H9 (cell line): ENCODE data around the gene KIAA1671. TPM values are rescaled to one million over a fixed set of nuclear protein-coding genes. Genes with fewer than 3 reads are reported as not detected.

Experiments used
- DNase-seq: peaks from one replicate; pipeline ENCODE4 v3.0.0-alpha.2; 2017
- H2AFZ ChIP-seq: one replicate; pipeline ENCODE4 v1.6.1; 2013; ENCODE audit warnings: mild to moderate bottlenecking, low read length, control low read depth, moderate library complexity
- H2AK5ac ChIP-seq: 2 replicates; pipeline ENCODE4 v1.6.1; 2013; ENCODE audit warnings: low read length, control low read depth, mixed read lengths; ENCODE audit not compliant: insufficient read length
- H2BK120ac ChIP-seq: one replicate; pipeline ENCODE4 v1.6.1; 2013; ENCODE audit warnings: low read depth, mild to moderate bottlenecking, low read length, control low read depth, inconsistent platforms; ENCODE audit not compliant: poor library complexity, severe bottlenecking
- H2BK12ac ChIP-seq: 2 replicates; pipeline ENCODE4 v1.6.1; 2013; ENCODE audit warnings: low read length, control low read depth, mixed read lengths, low read depth; ENCODE audit not compliant: insufficient read length
- H2BK15ac ChIP-seq: 2 replicates; pipeline ENCODE4 v1.6.1; 2013; ENCODE audit warnings: low read depth, low read length, control low read depth
- H2BK20ac ChIP-seq: one replicate; pipeline ENCODE4 v1.6.1; 2013; ENCODE audit warnings: low read depth, mild to moderate bottlenecking, low read length, control low read depth, inconsistent platforms; ENCODE audit not compliant: poor library complexity, severe bottlenecking
- H2BK5ac ChIP-seq: 2 replicates; pipeline ENCODE4 v1.6.1; 2013; ENCODE audit warnings: low read length, control low read depth, mixed read lengths; ENCODE audit not compliant: insufficient read length
- H3K14ac ChIP-seq: 2 replicates; pipeline ENCODE4 v1.6.1; 2013; ENCODE audit warnings: low read length, control low read depth; ENCODE audit not compliant: insufficient read depth
- H3K18ac ChIP-seq: 2 replicates; pipeline ENCODE4 v1.6.1; 2013; ENCODE audit warnings: low read depth, mild to moderate bottlenecking, mixed read lengths, low read length, control low read depth; ENCODE audit not compliant: insufficient read length
- H3K23ac ChIP-seq: 2 replicates; pipeline ENCODE4 v1.6.1; 2013; ENCODE audit warnings: low read length, control low read depth, mixed read lengths, low read depth; ENCODE audit not compliant: insufficient read length
- H3K23me2 ChIP-seq: 2 replicates; pipeline ENCODE4 v1.6.1; 2013; ENCODE audit warnings: low read depth, mild to moderate bottlenecking, mixed read lengths, low read length, control low read depth; ENCODE audit not compliant: insufficient read length, poor library complexity, severe bottlenecking
- H3K27ac ChIP-seq: 2 replicates; pipeline ENCODE4 v1.5.1; 2013; ENCODE audit warnings: low read length, control low read depth, mixed read lengths, low read depth; ENCODE audit not compliant: insufficient read length
- H3K27me3 ChIP-seq: 2 replicates; pipeline ENCODE4 v1.6.1; 2013; ENCODE audit warnings: low read length, control low read depth, inconsistent platforms; ENCODE audit not compliant: insufficient read depth
- H3K4ac ChIP-seq: 2 replicates; pipeline ENCODE4 v1.6.1; 2013; ENCODE audit warnings: low read depth, mild to moderate bottlenecking, control low read depth, inconsistent platforms, low read length, moderate library complexity
- H3K4me1 ChIP-seq: 2 replicates; pipeline ENCODE4 v1.6.1; 2013; ENCODE audit warnings: low read length, control low read depth, inconsistent platforms; ENCODE audit not compliant: insufficient read depth
- H3K4me2 ChIP-seq: 2 replicates; pipeline ENCODE4 v1.6.1; 2013; ENCODE audit warnings: low read length, control low read depth, mixed read lengths; ENCODE audit not compliant: insufficient read length, insufficient read depth
- H3K56ac ChIP-seq: 2 replicates; pipeline ENCODE4 v1.6.1; 2013; ENCODE audit warnings: low read depth, mild to moderate bottlenecking, mixed read lengths, low read length, control low read depth; ENCODE audit not compliant: insufficient read length
- H3K79me1 ChIP-seq: 2 replicates; pipeline ENCODE4 v1.6.1; 2013; ENCODE audit warnings: low read depth, mild to moderate bottlenecking, moderate library complexity, low read length, control low read depth, inconsistent platforms; ENCODE audit not compliant: insufficient read depth, poor library complexity, severe bottlenecking
- H3K79me2 ChIP-seq: 2 replicates; pipeline ENCODE4 v1.6.1; 2013; ENCODE audit warnings: low read length, control low read depth, inconsistent platforms; ENCODE audit not compliant: insufficient read depth
- H3K9ac ChIP-seq: 2 replicates; pipeline ENCODE4 v1.6.1; 2013; ENCODE audit warnings: low read length, control low read depth, mixed read lengths; ENCODE audit not compliant: insufficient read length; ENCODE audit errors: extremely low read depth
- H3K9me3 ChIP-seq: one replicate; pipeline ENCODE4 v1.6.1; 2013; ENCODE audit warnings: low read depth, low read length, inconsistent platforms; ENCODE audit not compliant: control insufficient read depth
- H3T11ph ChIP-seq: one replicate; pipeline ENCODE4 v1.6.1; 2013; ENCODE audit warnings: mild to moderate bottlenecking, low read length, control low read depth, inconsistent platforms
- H4K20me1 ChIP-seq: one replicate; pipeline ENCODE4 v1.6.1; 2013; ENCODE audit not compliant: control insufficient read depth, insufficient read length, insufficient read depth
- H4K5ac ChIP-seq: 2 replicates; pipeline ENCODE4 v1.6.1; 2013; ENCODE audit warnings: low read depth, mild to moderate bottlenecking, mixed read lengths, low read length, control low read depth; ENCODE audit not compliant: insufficient read length
- H4K8ac ChIP-seq: replicated peaks from 2 replicates; pipeline ENCODE4 v1.6.1; 2013; ENCODE audit warnings: low read length, control low read depth, mixed read lengths, low read depth; ENCODE audit not compliant: insufficient read length
- H4K91ac ChIP-seq: 2 replicates; pipeline ENCODE4 v1.6.1; 2013; ENCODE audit warnings: low read depth, mild to moderate bottlenecking, moderate library complexity, mixed read lengths, low read length, control low read depth; ENCODE audit not compliant: insufficient read length
- H3K27ac Mint-ChIP-seq, 3 experiments: 2 replicates in 2 of 3; 3 replicates in 1 of 3; pipeline ENCODE4 v1.8.0; 2020 to 2021; ENCODE audit warnings: mixed read lengths in 3 of 3, mild to moderate bottlenecking in 1 of 3, moderate library complexity in 1 of 3
- H3K27me3 Mint-ChIP-seq: 2 replicates; pipeline ENCODE4 v1.8.0; 2021; ENCODE audit warnings: low read depth, mild to moderate bottlenecking, moderate library complexity, mixed read lengths
- H3K36me3 Mint-ChIP-seq, 3 experiments: 2 replicates in 2 of 3; 3 replicates in 1 of 3; pipeline ENCODE4 v1.8.0; 2020 to 2021; ENCODE audit warnings: low read depth in 3 of 3, mixed read lengths in 3 of 3; ENCODE audit not compliant: insufficient read depth in 1 of 3
- H3K4me1 Mint-ChIP-seq, 2 experiments: 2 replicates each; pipeline ENCODE4 v1.8.0; 2020; ENCODE audit warnings: mixed read lengths in 2 of 2
- H3K4me3 Mint-ChIP-seq, 2 experiments: 2 replicates in 1 of 2; 3 replicates in 1 of 2; pipeline ENCODE4 v1.8.0; 2020 to 2021; ENCODE audit warnings: mild to moderate bottlenecking in 2 of 2, mixed read lengths in 2 of 2, moderate library complexity in 1 of 2
- H3K9me3 Mint-ChIP-seq, 2 experiments: 2 replicates in 1 of 2; 3 replicates in 1 of 2; pipeline ENCODE4 v1.8.0; 2020; ENCODE audit warnings: mild to moderate bottlenecking in 2 of 2, mixed read lengths in 2 of 2, moderate library complexity in 1 of 2
- CTCF ChIP-seq: fragments of 200-600 bp; sonication (generic); conservative IDR thresholded peaks from 3 replicates; pipeline ENCODE4 v1.8.0; 2021; ENCODE audit warnings: antibody characterized with exemption, mild to moderate bottlenecking
- WGBS: extraction: QIAGEN DNeasy Blood & Tissue Kit; methylation state at CpG from one replicate; pipeline ENCODE4 v1.1.7; 2013; ENCODE audit warnings: missing lambda C conversion rate, low lambda C conversion rate, mixed read lengths; ENCODE audit not compliant: insufficient read length; ENCODE audit errors: extremely low coverage; 5-methylcytosine and 5-hydroxymethylcytosine counted together
- total RNA-seq: library from RNA; stranded (reverse); gene quantifications from 2 replicates; pipeline ENCODE4 v1.2.1, GENCODE V29; 2021

The KIAA1671 gene
- total RNA-seq, 1 experiment from 2014 or later, result 22.6 TPM

GRCh38 chr22:25007444-25008106 lies 55.1 kb downstream of the KIAA1671 start:
- Histone ChIP-seq H3K18ac (peak overlapping the region; percentile 67), H4K8ac (no peak overlapping the region), H2BK20ac (no peak overlapping the region), H3K23me2 (no peaks in the 10 kb centered on the region), H3K4me2 (no peak overlapping the region), H4K5ac (no peak overlapping the region), H2AFZ (no peak overlapping the region), H2BK12ac (no peak overlapping the region), H3K9ac (no peak overlapping the region), H3K27ac (no peak overlapping the region), H4K20me1 (no peaks in the 10 kb centered on the region), H3K14ac (no peak overlapping the region; the same call in 1 of the 2 replicates), H3T11ph (no peak overlapping the region), H3K27me3 (no peaks in the 10 kb centered on the region), H3K4me1 (no peaks in the 10 kb centered on the region), H3K23ac (no peak overlapping the region), H2BK15ac (no peak overlapping the region), H4K91ac (no peak overlapping the region), H3K79me1 (no peaks in the 10 kb centered on the region), H3K79me2 (no peaks in the 10 kb centered on the region; the same call in 1 of the 2 replicates), H3K4ac (no peak overlapping the region), H2AK5ac (no peak overlapping the region), H3K56ac (no peak overlapping the region), H3K9me3 (no peaks in the 10 kb centered on the region), H2BK5ac (no peak overlapping the region), H2BK120ac (peak overlapping the region; percentile 27)
- Mint-ChIP-seq H3K9me3 (no peaks in the 10 kb centered on the region), H3K27me3 (no peaks in the 10 kb centered on the region), H3K4me3 (peak overlapping the region in 1 of 2 experiments; percentile 23; a peak in 2 of 5 replicates), H3K36me3 (no peaks in the 10 kb centered on the region), H3K27ac (peak overlapping the region; percentile 65 to 96 (median 93); a peak in 6 of 7 replicates), H3K4me1 (peaks cover 23 to 28% of the 10 kb centered on the region in 2 experiments)
- no CpG with 5 or more reads among the region's 10 CpGs for WGBS
- no peak for TF ChIP-seq CTCF
- no peak for DNase-seq
